Testis (tissue), 3 donors: ENCODE data around the gene FRMD4B. TPM values are rescaled to one million over a fixed set of nuclear protein-coding genes. Genes with fewer than 3 reads are reported as not detected.

Experiments used
- DNase-seq: peaks from one replicate; pipeline ENCODE4 v3.0.0-alpha.2; 2019
- H3K27ac ChIP-seq, 2 donors: fragments of 200-600 bp; sonication (generic); one replicate each; pipeline ENCODE4 v1.5.1; 2019
- H3K27me3 ChIP-seq: fragments of 200-600 bp; sonication (generic); one replicate; pipeline ENCODE4 v1.5.1; 2019
- H3K36me3 ChIP-seq: fragments of 200-600 bp; sonication (generic); one replicate; pipeline ENCODE4 v1.5.1; 2017; ENCODE audit warnings: low read depth; ENCODE audit errors: missing control alignments
- H3K4me1 ChIP-seq: fragments of 200-600 bp; sonication (generic); one replicate; pipeline ENCODE4 v1.5.1; 2019
- H3K4me3 ChIP-seq, 2 donors: fragments of 200-600 bp; sonication (generic); one replicate each; pipeline ENCODE4 v1.5.1; 2017 to 2019
- H3K9me3 ChIP-seq: fragments of 200-600 bp; sonication (generic); one replicate; pipeline ENCODE4 v1.5.1; 2017
- CTCF ChIP-seq, 3 experiments: fragments of 450-650 bp in 2 of 3; fragments of 200-600 bp in 1 of 3; sonication (generic) in 1 of 3; IDR thresholded peaks; one replicate each; pipeline ENCODE4 v1.5.1; 2016 to 2019; ENCODE audit warnings: antibody characterized with exemption in 3 of 3, mild to moderate bottlenecking in 2 of 3, moderate library complexity in 1 of 3
- POLR2A ChIP-seq: fragments of 450-650 bp; IDR thresholded peaks from one replicate; pipeline ENCODE4 v1.6.1; 2017; ENCODE audit warnings: antibody characterized with exemption, mild to moderate bottlenecking, moderate library complexity
- WGBS, 2 donors: methylation state at CpG; one replicate each; pipeline ENCODE4 v1.1.5; 2018; 5-methylcytosine and 5-hydroxymethylcytosine counted together
- intact Hi-C: fragments of 100-400 bp; cut with DNase I; formaldehyde crosslinking; loops from one replicate; pipeline ENCODE4 v1.15.1; 2023; ENCODE audit warnings: low total_unique reads
- polyA plus RNA-seq: library from polyadenylated mRNA; stranded (reverse); fragments of 350-450 nt; fragmentation: Illumina TruSeq; extraction: RNeasy Lipid Tissue Mini Kit (QIAGEN cat#74804); gene quantifications from one replicate; pipeline ENCODE4 v1.2.3, GENCODE V29; 2014; ENCODE audit warnings: low read depth, low replicate concordance; ENCODE audit not compliant: insufficient read depth
- total RNA-seq, 2 donors: library from RNA; depleted of rRNA; stranded (reverse); fragments of >200 nt; gene quantifications; one replicate each; pipeline ENCODE4 v1.2.3, GENCODE V29; 2016

The FRMD4B gene
- total and polyA plus RNA-seq, 3 donors from 2014 or later, result 10.2 to 17.8 (median 13.7) TPM

GRCh38 chr3:69212411-69213160 lies 173.3 kb downstream of the FRMD4B start:
- WGBS, 2 donors, result 76 to 78% methylated on average over 3 of the region's 3 CpGs
- no peaks in the 10 kb centered on the region for H3K27me3 ChIP-seq
- H3K27ac ChIP-seq, result no peak overlapping the region
- intact Hi-C loops, result no loop called here
- H3K36me3 ChIP-seq, result no peaks in the 10 kb centered on the region
- no peaks in the 10 kb centered on the region for H3K9me3 ChIP-seq
- H3K4me1 ChIP-seq, result no peaks in the 10 kb centered on the region
- no peak overlapping the region for H3K4me3 ChIP-seq
- no peak for TF ChIP-seq CTCF (IDR thresholded peaks at IDR 0.05)
- no peak for TF ChIP-seq POLR2A
- DNase-seq, result no peak

GRCh38 chr3:69210068-69210730 lies 175.7 kb downstream of the FRMD4B start:
- WGBS, 2 donors, result 90% methylated on average over 5 of the region's 5 CpGs
- no peak for TF ChIP-seq CTCF (IDR thresholded peaks at IDR 0.05)
- TF ChIP-seq POLR2A, result no peak
- intact Hi-C loops, result no loop called here
- Histone ChIP-seq H3K4me3 (no peak overlapping the region), H3K9me3 (no peaks in the 10 kb centered on the region), H3K27ac (no peak overlapping the region), H3K27me3 (no peaks in the 10 kb centered on the region), H3K36me3 (no peaks in the 10 kb centered on the region), H3K4me1 (no peaks in the 10 kb centered on the region)
- no peak for DNase-seq

GRCh38 chr3:69209413-69209812 lies 176.5 kb downstream of the FRMD4B start:
- DNase-seq, result no peak
- Histone ChIP-seq H3K36me3 (no peaks in the 10 kb centered on the region), H3K9me3 (no peaks in the 10 kb centered on the region), H3K4me1 (no peaks in the 10 kb centered on the region), H3K27ac (no peak overlapping the region), H3K4me3 (no peak overlapping the region), H3K27me3 (no peaks in the 10 kb centered on the region)
- intact Hi-C loops, result no loop called here
- TF ChIP-seq CTCF (IDR thresholded peaks at IDR 0.05) (no peak), POLR2A (no peak)

GRCh38 chr3:69207031-69207430 lies 178.9 kb downstream of the FRMD4B start:
- DNase-seq, result no peak
- WGBS, 2 donors, result 91 to 100% methylated on average over 1 of the region's 1 CpG
- Histone ChIP-seq H3K27me3 (no peaks in the 10 kb centered on the region), H3K4me1 (no peaks in the 10 kb centered on the region), H3K4me3 (no peak overlapping the region), H3K9me3 (no peaks in the 10 kb centered on the region), H3K36me3 (no peaks in the 10 kb centered on the region), H3K27ac (no peak overlapping the region)
- no peak for TF ChIP-seq POLR2A
- no peak for TF ChIP-seq CTCF (IDR thresholded peaks at IDR 0.05)
- intact Hi-C loops, result no loop called here
